NCI-H146 (cell line): ENCODE data around the gene POU1F1.
"Not testable (repeated sequence)": the region's sequence is repeated elsewhere in the genome, so short reads cannot be mapped to it uniquely, and the experiment has no call there.

Source experiments
- DNase-seq: peaks from one replicate; lab custom pipeline; 2025; lab: John Stamatoyannopoulos, UW

Gene POU1F1

DNA sequence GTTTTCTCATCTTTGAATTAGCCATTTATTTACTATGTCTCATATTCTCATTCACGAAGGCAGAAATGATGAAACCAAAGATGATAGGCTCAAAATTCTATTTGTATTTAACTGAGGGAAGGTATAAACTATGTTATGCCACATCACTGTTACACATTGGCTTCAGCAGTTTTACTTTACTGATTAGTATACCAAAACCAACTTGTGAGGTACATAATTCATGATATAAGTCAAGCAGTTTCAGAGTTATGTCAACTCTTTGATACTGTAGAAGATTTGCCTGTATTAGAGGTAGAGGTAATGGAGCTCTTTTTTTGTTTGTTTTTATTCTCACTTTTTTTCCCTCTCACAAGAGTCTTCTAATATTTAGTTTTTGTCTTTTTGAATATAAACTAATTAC is 26.4 kb downstream of the POU1F1 start:
- DNase-seq = no peak

DNA sequence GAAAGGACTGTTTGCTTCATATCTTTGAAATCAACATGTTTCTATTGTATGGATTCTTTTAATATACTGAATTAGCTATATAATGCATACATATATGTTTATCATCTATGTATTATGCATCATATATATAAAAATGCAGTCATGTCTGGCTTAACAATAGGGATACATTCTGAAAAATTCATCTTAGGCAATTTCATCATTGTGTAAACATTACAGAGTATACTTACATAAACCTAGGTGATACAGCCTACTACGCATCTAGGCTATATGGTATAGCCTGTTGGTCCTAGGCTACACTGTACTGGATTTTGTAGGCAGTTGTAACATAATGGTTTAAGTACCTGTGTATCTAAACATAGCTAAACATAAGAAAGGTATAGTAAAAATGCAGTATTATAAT is 27.6 kb downstream of the POU1F1 start:
- DNase-seq = no peak

DNA sequence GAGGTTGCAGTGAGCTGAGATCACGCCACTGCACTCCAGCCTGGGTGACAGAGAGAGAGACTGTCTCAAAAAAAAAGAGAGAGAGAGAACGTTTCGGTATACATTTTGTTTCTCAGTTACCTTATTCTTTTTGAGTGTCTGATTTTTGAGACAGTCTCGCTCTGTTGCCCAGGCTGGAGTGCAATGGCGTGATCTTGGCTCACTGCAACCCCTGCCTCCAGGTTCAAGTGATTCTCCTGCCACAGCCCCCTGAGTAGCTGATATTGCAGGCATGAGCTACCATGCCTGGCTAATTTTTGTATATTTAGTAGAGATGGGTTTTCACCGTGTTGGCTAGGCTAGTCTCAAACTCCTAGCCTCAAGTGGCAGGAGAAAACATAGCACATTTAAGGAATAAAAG is 28.2 kb downstream of the POU1F1 start:
- DNase-seq = not testable (repeated sequence)

- peak; percentile 49 for DNase-seq
Measured at GRCh38 chr3:87247430-87247773, 29.0 kb downstream of the POU1F1 start.

DNA sequence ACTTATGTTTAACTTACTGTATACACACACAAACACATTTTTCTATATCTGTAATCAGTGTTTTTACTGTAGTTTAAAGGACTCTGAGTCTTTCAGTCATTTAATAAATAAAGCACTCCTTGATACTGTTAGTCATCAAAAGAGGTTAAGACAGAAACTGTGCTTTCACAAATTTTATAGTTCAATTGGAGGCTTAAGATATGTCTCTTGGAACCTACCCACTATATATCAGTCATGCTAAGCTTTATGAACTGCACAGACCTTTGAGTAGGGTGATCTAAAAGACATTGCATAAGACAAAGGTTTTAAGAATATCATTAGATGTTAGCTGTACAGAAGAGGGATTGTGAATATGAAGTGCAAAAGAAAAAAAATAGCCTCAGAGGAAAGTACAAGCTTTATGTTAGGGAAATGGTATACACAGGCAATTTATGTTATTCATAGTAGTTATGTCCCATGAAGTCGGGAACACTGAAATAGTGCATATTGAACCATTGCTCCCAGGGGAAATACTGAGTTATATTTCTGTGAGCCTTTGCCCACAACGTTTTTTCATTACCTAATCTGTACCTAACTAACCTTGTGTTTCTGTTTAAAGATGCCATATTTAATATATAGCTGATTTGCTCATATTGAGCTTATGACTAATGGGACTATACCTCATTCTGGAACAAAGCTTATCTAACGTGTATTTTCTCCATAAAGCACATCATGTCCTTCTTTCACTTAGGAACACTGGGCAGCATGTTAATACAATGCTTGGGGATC is 29.5 kb downstream of the POU1F1 start:
- DNase-seq = no peak

GRCh38 chr3:87236093-87236492 is 40.3 kb downstream of the POU1F1 start:
- no peak for DNase-seq

DNA sequence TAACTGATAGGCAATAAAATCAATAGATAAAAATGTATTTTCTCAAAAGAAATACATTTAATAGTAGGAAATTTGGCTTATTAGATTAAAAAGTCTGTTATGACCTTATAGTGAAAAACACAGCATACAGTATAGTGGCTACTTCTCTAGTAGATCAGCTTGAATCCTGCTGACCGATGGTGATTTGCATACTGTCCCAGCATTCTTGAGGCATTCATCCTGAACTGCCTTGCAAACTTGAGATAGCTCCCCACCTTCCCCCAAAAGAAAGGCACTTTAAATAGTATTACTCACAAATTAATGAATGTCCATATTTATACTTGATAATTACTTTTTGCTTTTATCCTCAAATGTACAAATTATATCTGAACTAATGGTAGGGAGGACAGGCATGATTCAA is 42.6 kb downstream of the POU1F1 start:
- DNase-seq = no peak

DNA sequence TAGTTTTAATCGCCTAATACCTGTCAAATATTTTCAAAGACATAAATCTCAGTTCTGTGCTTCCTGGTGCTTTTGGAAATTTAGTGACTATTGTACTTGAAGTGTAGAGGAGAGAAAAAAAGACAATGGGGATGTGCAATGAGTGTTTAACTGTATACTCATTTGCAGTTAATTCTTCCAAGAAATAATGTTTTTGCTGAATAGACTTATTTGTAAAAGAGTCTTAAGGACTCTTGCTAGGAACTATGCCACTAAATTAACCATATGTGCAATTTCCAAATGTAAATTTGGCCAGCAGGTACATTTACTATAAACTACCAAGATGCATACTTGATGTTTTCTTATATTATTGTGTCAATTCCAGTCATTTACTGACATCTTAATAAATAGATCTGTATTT is 47.3 kb downstream of the POU1F1 start:
- DNase-seq = no peak

DNA sequence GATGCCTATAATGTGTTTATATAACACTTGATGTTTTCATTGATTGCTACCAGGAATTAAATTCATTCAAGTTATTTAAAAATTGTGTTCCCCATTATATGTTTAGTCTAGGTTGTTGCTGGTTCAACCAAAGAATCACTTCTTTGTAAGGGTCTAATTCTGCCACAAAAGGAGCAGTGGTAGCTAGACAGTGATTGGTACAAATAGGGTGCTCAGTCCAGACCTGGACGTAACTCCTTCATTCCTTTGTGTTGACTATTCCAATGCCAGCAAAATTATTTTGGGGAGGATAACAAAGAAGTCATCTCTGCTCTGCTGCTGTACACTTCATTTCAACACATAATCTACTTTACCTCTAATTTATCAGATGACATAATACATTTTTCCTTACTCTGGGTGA is 48.1 kb downstream of the POU1F1 start:
- DNase-seq = no peak

DNA sequence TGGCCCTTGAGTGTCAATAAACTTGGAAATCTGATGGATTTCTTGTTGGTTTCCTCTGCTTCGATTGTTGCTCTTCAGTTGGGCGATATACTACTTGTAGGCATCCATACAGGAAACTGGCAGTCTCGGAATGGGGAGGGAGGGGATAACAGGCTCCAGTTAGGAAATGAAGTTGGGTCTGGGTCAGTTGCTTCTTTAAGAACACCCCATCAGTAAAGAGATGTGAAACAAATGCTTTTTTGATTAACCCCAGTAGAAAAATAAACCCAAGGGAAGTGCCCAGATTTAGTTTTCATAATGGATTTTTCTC is 48.6 kb downstream of the POU1F1 start:
- DNase-seq = no peak

GRCh38 chr3:87227104-87227834 is 49.1 kb downstream of the POU1F1 start, which contains the start of gene CHMP2B:
Gene CHMP2B, plus strand, starts transcription at chr3:87227309. Its CDS starts 214 bp downstream, at chr3:87227523.
- DNase-seq = peak; percentile 94

GRCh38 chr3:87225659-87226058 is 50.7 kb downstream of the POU1F1 start:
- peak; percentile 62 for DNase-seq

DNA sequence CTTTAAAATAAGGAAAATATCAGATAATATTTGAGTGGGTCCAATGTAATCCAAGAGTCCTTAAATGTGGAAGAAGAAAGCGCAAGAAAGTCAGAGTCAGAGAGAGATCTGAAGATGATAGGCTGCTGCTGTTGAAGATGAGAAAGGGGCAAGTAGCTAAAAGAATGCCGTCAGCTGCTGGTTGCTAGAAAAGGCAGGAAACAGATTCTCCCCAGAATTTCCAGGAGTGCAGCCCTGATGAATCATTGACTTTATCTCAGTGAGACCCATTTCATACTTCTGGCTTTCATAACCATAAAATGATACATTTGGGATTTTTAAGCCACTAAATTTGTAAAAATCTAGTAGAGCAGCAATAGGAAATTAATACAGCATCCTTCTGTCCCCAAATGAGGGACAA is 56.8 kb downstream of the POU1F1 start:
- DNase-seq = no peak

GRCh38 chr3:87218560-87218959 is 57.8 kb downstream of the POU1F1 start:
- no peak for DNase-seq
